Tibial nerve (tissue), 4 donors: ENCODE data around the gene TRNP1.

Source experiments
- CTCF ChIP-seq, 5 experiments: fragments of 200-600 bp in 3 of 5; fragments of 450-650 bp in 2 of 5; sonication (generic) in 3 of 5; IDR thresholded peaks; one replicate each; pipeline ENCODE4 v1.5.1; 2016 to 2019; ENCODE audit warnings: antibody characterized with exemption in 5 of 5, mild to moderate bottlenecking in 3 of 5, moderate library complexity in 2 of 5
- EP300 ChIP-seq, 2 donors: sonication (generic); formaldehyde crosslinking; IDR thresholded peaks; one replicate each; pipeline ENCODE4 v1.6.1; 2017; ENCODE audit warnings: antibody characterized with exemption in 2 of 2, mild to moderate bottlenecking in 1 of 2
- POLR2A ChIP-seq, 2 donors: fragments of 450-650 bp; IDR thresholded peaks; one replicate each; pipeline ENCODE4 v1.6.1; 2017; ENCODE audit warnings: antibody characterized with exemption in 2 of 2, mild to moderate bottlenecking in 2 of 2, moderate library complexity in 2 of 2

- TF ChIP-seq CTCF (IDR thresholded peaks at IDR 0.05) = no peak
- peak in 1 of 2 donors; percentile 67 for TF ChIP-seq EP300 (IDR thresholded peaks at IDR 0.05)
- TF ChIP-seq POLR2A (IDR thresholded peaks at IDR 0.05) = no peak
Measured at GRCh38 chr1:27001570-27002360, 8.3 kb downstream of the TRNP1 start.
